ENCODE data around the gene TNNT2. TPM values are rescaled to one million over a fixed set of nuclear protein-coding genes. Genes with fewer than 3 reads are reported as not detected.

TNNT2 gene
- total and polyA plus RNA-seq, 7 experiments from 2014 or later = not detected

GRCh38 chr1:201383647-201384405, 6.3 kb upstream of the TNNT2 start:
- no peak for DNase-seq
- no peak overlapping the region for H3K27ac ChIP-seq (ENCODE audit: low read depth, low read length)
- Mint-ChIP-seq H3K36me3 (no peaks in the 10 kb centered on the region), H3K27ac (no peak overlapping the region), H3K27me3 (peaks cover 0 to 33% (median 5%) of the 10 kb centered on the region in 5 donors), H3K4me1 (peaks cover 0 to 2% (median 0%) of the 10 kb centered on the region in 7 donors), H3K4me3 (no peak overlapping the region), H3K9me3 (peaks cover 0 to 1% (median 0%) of the 10 kb centered on the region in 11 donors)
- H3K27me3 ChIP-seq (ENCODE audit: control insufficient read depth in 2 of 2, insufficient read depth in 2 of 2, low read length in 2 of 2) = no peaks in the 10 kb centered on the region
- H3K36me3 ChIP-seq (ENCODE audit: control insufficient read depth in 2 of 3, insufficient read depth in 3 of 3, low read length in 3 of 3) = no peaks in the 10 kb centered on the region
- H3K4me3 ChIP-seq (ENCODE audit: low read length) = no peak overlapping the region
- H3K4me1 ChIP-seq (ENCODE audit: control insufficient read depth in 2 of 2, insufficient read depth in 2 of 2, low read length in 2 of 2) = no peaks in the 10 kb centered on the region
- intact Hi-C loops (cut with micrococcal nuclease) = no loop called here
- no peaks in the 10 kb centered on the region for H3K9me3 ChIP-seq (ENCODE audit: control insufficient read depth in 2 of 3, low read length in 3 of 3)
- ChIA-PET CTCF (no interaction called here), POLR2A (no interaction called here)
- no peak for ATAC-seq

DNA sequence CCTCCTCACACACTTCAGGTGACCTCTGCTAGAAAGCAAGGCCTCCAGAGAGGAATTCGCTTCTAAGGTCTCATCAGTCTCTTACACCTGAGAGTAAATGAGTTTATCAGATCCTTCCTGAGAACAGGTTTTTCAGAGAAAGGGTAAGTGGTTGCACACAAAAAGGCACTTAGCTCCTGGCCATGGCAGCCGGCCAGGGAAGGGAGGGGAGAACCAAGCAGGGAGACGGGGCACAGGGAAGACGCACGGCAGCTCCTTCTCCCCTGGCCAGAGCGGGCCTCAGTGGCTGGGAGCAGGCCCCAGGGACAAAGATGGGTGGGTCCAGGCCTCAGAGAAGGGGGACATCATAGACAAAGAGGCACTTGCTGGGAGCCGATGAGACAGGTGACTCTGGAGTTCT, 3.6 kb upstream of the TNNT2 start:
- no peaks in the 10 kb centered on the region for H3K27me3 ChIP-seq (ENCODE audit: control insufficient read depth in 2 of 2, insufficient read depth in 2 of 2, low read length in 2 of 2)
- intact Hi-C loops (cut with micrococcal nuclease) = no loop called here
- Mint-ChIP-seq H3K27ac (no peak overlapping the region), H3K27me3 (peaks cover 0 to 21% (median 6%) of the 10 kb centered on the region in 5 donors), H3K9me3 (peaks cover 0 to 1% (median 0%) of the 10 kb centered on the region in 11 donors), H3K4me1 (peaks cover 0 to 4% (median 0%) of the 10 kb centered on the region in 7 donors), H3K4me3 (no peak overlapping the region), H3K36me3 (no peaks in the 10 kb centered on the region)
- ATAC-seq (no peak), DNase-seq (no peak)
- no peak overlapping the region for H3K4me3 ChIP-seq (ENCODE audit: low read length)
- CTCF ChIA-PET = no interaction called here
- no peaks in the 10 kb centered on the region for H3K9me3 ChIP-seq (ENCODE audit: control insufficient read depth in 2 of 3, low read length in 3 of 3)
- no peaks in the 10 kb centered on the region for H3K4me1 ChIP-seq (ENCODE audit: control insufficient read depth in 2 of 2, insufficient read depth in 2 of 2, low read length in 2 of 2)
- no peak overlapping the region for H3K27ac ChIP-seq (ENCODE audit: low read depth, low read length)
- POLR2A ChIA-PET = no interaction called here
- no peaks in the 10 kb centered on the region for H3K36me3 ChIP-seq (ENCODE audit: control insufficient read depth in 2 of 3, insufficient read depth in 3 of 3, low read length in 3 of 3)

GRCh38 chr1:201379733-201380242, 2.3 kb upstream of the TNNT2 start:
- Histone ChIP-seq H3K9me3 (ENCODE audit: control insufficient read depth in 2 of 3, low read length in 3 of 3) (no peaks in the 10 kb centered on the region), H3K27ac (ENCODE audit: low read depth, low read length) (no peak overlapping the region), H3K27me3 (ENCODE audit: control insufficient read depth in 2 of 2, insufficient read depth in 2 of 2, low read length in 2 of 2) (no peaks in the 10 kb centered on the region), H3K4me1 (ENCODE audit: control insufficient read depth in 2 of 2, insufficient read depth in 2 of 2, low read length in 2 of 2) (no peaks in the 10 kb centered on the region), H3K4me3 (ENCODE audit: low read length) (no peak overlapping the region), H3K36me3 (ENCODE audit: control insufficient read depth in 2 of 3, insufficient read depth in 3 of 3, low read length in 3 of 3) (no peaks in the 10 kb centered on the region)
- Mint-ChIP-seq H3K9me3 (peaks cover 0 to 1% (median 0%) of the 10 kb centered on the region in 11 donors), H3K36me3 (no peaks in the 10 kb centered on the region), H3K4me3 (no peak overlapping the region), H3K27me3 (peaks cover 0 to 11% (median 6%) of the 10 kb centered on the region in 5 donors), H3K27ac (no peak overlapping the region), H3K4me1 (peaks cover 0 to 2% (median 0%) of the 10 kb centered on the region in 7 donors)
- POLR2A ChIA-PET = no interaction called here
- intact Hi-C loops (cut with micrococcal nuclease) = no loop called here
- ATAC-seq (no peak), DNase-seq (no peak)
- CTCF ChIA-PET = no interaction called here

- no peaks in the 10 kb centered on the region for H3K36me3 Mint-ChIP-seq
- H3K4me1 ChIP-seq (ENCODE audit: control insufficient read depth in 2 of 2, insufficient read depth in 2 of 2, low read length in 2 of 2) = no peaks in the 10 kb centered on the region
- H3K36me3 ChIP-seq (ENCODE audit: control insufficient read depth in 2 of 3, insufficient read depth in 3 of 3, low read length in 3 of 3) = no peaks in the 10 kb centered on the region
- no peak overlapping the region for H3K4me3 ChIP-seq (ENCODE audit: low read length)
- H3K9me3 Mint-ChIP-seq = peaks cover 0 to under 1% (median 0%) of the 10 kb centered on the region in 11 donors
- no peak overlapping the region for H3K4me3 Mint-ChIP-seq
- no peak for ATAC-seq
- POLR2A ChIA-PET = no interaction called here
- H3K27me3 ChIP-seq (ENCODE audit: control insufficient read depth in 2 of 2, insufficient read depth in 2 of 2, low read length in 2 of 2) = no peaks in the 10 kb centered on the region
- no peak for DNase-seq
- no peaks in the 10 kb centered on the region for H3K9me3 ChIP-seq (ENCODE audit: control insufficient read depth in 2 of 3, low read length in 3 of 3)
- CTCF ChIA-PET = no interaction called here
- intact Hi-C loops (cut with micrococcal nuclease) = no loop called here
- H3K27ac Mint-ChIP-seq = no peak overlapping the region
- H3K4me1 Mint-ChIP-seq = peaks cover 0 to 2% (median 0%) of the 10 kb centered on the region in 7 donors
- H3K27me3 Mint-ChIP-seq = peaks cover 0 to 15% (median 2%) of the 10 kb centered on the region in 5 donors
- no peak overlapping the region for H3K27ac ChIP-seq (ENCODE audit: low read depth, low read length)
Observed at GRCh38 chr1:201378804-201379203, 1.3 kb upstream of the TNNT2 start.

GRCh38 chr1:201376464-201377374, 761 bp downstream of the TNNT2 start:
- H3K4me3 Mint-ChIP-seq = no peak overlapping the region
- intact Hi-C loops (cut with micrococcal nuclease) = no loop called here
- Histone ChIP-seq H3K27ac (ENCODE audit: low read depth, low read length) (no peak overlapping the region), H3K36me3 (ENCODE audit: control insufficient read depth in 2 of 3, insufficient read depth in 3 of 3, low read length in 3 of 3) (no peaks in the 10 kb centered on the region), H3K27me3 (ENCODE audit: control insufficient read depth in 2 of 2, insufficient read depth in 2 of 2, low read length in 2 of 2) (no peaks in the 10 kb centered on the region), H3K4me1 (ENCODE audit: control insufficient read depth in 2 of 2, insufficient read depth in 2 of 2, low read length in 2 of 2) (no peaks in the 10 kb centered on the region), H3K9me3 (ENCODE audit: control insufficient read depth in 2 of 3, low read length in 3 of 3) (no peaks in the 10 kb centered on the region), H3K4me3 (ENCODE audit: low read length) (no peak overlapping the region)
- no peaks in the 10 kb centered on the region for H3K9me3 Mint-ChIP-seq
- ChIA-PET POLR2A (no interaction called here), CTCF (no interaction called here)
- DNase-seq (no peak), ATAC-seq (no peak)
- peaks cover 0 to 2% (median 0%) of the 10 kb centered on the region in 7 donors for H3K4me1 Mint-ChIP-seq
- no peak overlapping the region for H3K27ac Mint-ChIP-seq
- H3K27me3 Mint-ChIP-seq = peaks cover 0 to 24% (median 7%) of the 10 kb centered on the region in 5 donors
- H3K36me3 Mint-ChIP-seq = no peaks in the 10 kb centered on the region

DNA sequence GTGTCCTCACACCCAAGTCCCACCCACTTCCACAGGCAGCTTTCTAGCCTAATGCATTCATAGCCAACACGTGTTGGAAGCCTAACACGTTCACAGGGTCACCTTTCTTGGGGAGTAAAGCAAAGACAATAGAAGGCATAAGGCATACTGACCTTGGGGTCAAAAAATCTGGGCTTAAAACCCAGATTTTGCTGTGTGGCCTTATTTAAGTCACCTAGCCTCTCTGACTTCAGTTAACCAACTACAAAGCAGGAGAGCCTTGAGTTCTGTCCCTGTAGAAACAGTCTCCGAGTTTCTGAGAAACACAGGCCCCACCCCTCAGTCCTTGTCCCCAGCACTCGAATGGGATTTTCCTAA, 1.4 kb downstream of the TNNT2 start:
- Histone ChIP-seq H3K27ac (ENCODE audit: low read depth, low read length) (no peak overlapping the region), H3K27me3 (ENCODE audit: control insufficient read depth in 2 of 2, insufficient read depth in 2 of 2, low read length in 2 of 2) (no peaks in the 10 kb centered on the region), H3K4me1 (ENCODE audit: control insufficient read depth in 2 of 2, insufficient read depth in 2 of 2, low read length in 2 of 2) (no peaks in the 10 kb centered on the region), H3K36me3 (ENCODE audit: control insufficient read depth in 2 of 3, insufficient read depth in 3 of 3, low read length in 3 of 3) (no peaks in the 10 kb centered on the region), H3K4me3 (ENCODE audit: low read length) (no peak overlapping the region), H3K9me3 (ENCODE audit: control insufficient read depth in 2 of 3, low read length in 3 of 3) (no peaks in the 10 kb centered on the region)
- intact Hi-C loops (cut with micrococcal nuclease) = no loop called here
- ATAC-seq = no peak
- no peak overlapping the region for H3K27ac Mint-ChIP-seq
- peaks cover 0 to 24% (median 7%) of the 10 kb centered on the region in 5 donors for H3K27me3 Mint-ChIP-seq
- no peaks in the 10 kb centered on the region for H3K9me3 Mint-ChIP-seq
- CTCF ChIA-PET = no interaction called here
- H3K36me3 Mint-ChIP-seq = no peaks in the 10 kb centered on the region
- H3K4me1 Mint-ChIP-seq = peaks cover 0 to 2% (median 0%) of the 10 kb centered on the region in 7 donors
- no peak overlapping the region for H3K4me3 Mint-ChIP-seq
- POLR2A ChIA-PET = no interaction called here
- no peak for DNase-seq

All from naive thymus-derived CD4-positive, alpha-beta T cell (primary cell).